ENCODE results near the gene TWF2.

DNA sequence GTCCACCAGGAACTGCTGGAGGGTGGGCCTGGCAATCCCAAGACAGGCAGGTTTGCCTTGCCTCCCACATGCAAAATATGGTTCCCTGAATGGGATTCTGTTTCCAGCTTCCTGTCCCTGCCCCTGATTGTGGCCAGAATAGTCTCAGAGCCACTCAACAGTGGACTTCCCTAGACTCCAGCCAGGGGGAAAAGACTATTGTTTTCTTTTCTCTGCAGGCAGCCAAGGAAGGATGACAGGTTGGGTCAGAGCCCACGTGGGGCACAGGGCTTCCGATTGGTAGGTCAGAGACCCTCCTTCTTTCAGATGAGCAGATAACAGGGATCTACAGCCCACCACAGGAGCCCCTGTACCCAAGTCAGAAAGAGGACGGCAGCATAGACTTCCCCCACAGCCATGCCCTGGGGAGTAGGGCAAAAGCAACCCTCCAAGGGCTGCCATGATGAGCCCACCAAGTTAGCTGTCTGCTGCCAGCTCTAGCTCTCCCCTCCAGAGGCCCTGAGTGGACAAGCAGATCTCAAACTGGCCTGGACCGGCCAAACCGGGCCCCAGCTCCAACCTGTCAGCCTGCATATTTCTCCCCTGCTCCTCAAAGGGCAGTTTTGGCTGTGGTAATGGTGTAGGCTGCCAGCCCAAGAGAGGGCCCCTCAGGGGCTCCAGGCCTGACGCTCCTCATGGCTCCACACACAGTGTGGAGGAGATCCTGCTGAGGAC, 19.9 kb downstream of the TWF2 start:
- TF ChIP-seq, protein P1, sequence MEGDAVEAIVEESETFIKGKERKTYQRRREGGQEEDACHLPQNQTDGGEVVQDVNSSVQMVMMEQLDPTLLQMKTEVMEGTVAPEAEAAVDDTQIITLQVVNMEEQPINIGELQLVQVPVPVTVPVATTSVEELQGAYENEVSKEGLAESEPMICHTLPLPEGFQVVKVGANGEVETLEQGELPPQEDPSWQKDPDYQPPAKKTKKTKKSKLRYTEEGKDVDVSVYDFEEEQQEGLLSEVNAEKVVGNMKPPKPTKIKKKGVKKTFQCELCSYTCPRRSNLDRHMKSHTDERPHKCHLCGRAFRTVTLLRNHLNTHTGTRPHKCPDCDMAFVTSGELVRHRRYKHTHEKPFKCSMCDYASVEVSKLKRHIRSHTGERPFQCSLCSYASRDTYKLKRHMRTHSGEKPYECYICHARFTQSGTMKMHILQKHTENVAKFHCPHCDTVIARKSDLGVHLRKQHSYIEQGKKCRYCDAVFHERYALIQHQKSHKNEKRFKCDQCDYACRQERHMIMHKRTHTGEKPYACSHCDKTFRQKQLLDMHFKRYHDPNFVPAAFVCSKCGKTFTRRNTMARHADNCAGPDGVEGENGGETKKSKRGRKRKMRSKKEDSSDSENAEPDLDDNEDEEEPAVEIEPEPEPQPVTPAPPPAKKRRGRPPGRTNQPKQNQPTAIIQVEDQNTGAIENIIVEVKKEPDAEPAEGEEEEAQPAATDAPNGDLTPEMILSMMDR (IDR thresholded peaks at IDR 0.05): peak in 1 of 6 experiments; percentile 25
- TF ChIP-seq POLR2A (IDR thresholded peaks at IDR 0.05): no peak

All from upper lobe of left lung (tissue), 4 donors.